Choroid plexus epithelial cell (primary cell): ENCODE measurements around the gene GALNT7.
A peak's percentile ranks its signal among the peaks of the same experiment; 100 is the strongest.

Experiments
- DNase-seq: peaks from one replicate; pipeline ENCODE4 v3.0.0-alpha.2; 2010; ENCODE audit warnings: low read depth
- H3K4me3 ChIP-seq: 2 replicates; pipeline ENCODE4 v1.5.1; 2011; ENCODE audit warnings: low read depth, mild to moderate bottlenecking, control low read depth, low read length, moderate library complexity
- TF ChIP-seq, protein P1 (sequence below): conservative IDR thresholded peaks from 2 replicates; pipeline ENCODE4 v1.5.1; 2011; ENCODE audit warnings: low read depth, mild to moderate bottlenecking, control low read depth, inconsistent platforms, low read length, moderate library complexity

The GALNT7 gene

DNA sequence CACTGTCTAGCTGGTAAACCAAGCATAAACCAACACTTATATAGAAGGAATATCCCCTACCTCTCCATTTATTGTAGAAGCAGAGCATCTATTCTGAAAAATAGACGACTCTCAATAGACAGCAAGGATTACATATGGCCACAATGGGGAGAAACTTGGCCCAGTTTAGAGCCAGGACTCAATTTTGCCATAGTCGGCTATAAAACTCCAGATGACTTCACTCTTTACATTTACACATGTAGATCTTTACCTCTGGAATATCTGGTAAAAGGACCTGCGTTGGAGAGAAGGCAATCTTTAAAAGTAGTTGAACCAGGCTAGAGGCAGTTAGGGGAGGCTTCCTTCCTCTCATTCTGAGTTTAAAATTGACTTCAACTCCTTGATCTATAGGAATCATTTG lies 88.2 kb downstream of the GALNT7 start:
- H3K4me3 ChIP-seq, result no peak overlapping the region
- DNase-seq, result no peak
- TF ChIP-seq, protein P1, sequence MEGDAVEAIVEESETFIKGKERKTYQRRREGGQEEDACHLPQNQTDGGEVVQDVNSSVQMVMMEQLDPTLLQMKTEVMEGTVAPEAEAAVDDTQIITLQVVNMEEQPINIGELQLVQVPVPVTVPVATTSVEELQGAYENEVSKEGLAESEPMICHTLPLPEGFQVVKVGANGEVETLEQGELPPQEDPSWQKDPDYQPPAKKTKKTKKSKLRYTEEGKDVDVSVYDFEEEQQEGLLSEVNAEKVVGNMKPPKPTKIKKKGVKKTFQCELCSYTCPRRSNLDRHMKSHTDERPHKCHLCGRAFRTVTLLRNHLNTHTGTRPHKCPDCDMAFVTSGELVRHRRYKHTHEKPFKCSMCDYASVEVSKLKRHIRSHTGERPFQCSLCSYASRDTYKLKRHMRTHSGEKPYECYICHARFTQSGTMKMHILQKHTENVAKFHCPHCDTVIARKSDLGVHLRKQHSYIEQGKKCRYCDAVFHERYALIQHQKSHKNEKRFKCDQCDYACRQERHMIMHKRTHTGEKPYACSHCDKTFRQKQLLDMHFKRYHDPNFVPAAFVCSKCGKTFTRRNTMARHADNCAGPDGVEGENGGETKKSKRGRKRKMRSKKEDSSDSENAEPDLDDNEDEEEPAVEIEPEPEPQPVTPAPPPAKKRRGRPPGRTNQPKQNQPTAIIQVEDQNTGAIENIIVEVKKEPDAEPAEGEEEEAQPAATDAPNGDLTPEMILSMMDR, result no peak

DNA sequence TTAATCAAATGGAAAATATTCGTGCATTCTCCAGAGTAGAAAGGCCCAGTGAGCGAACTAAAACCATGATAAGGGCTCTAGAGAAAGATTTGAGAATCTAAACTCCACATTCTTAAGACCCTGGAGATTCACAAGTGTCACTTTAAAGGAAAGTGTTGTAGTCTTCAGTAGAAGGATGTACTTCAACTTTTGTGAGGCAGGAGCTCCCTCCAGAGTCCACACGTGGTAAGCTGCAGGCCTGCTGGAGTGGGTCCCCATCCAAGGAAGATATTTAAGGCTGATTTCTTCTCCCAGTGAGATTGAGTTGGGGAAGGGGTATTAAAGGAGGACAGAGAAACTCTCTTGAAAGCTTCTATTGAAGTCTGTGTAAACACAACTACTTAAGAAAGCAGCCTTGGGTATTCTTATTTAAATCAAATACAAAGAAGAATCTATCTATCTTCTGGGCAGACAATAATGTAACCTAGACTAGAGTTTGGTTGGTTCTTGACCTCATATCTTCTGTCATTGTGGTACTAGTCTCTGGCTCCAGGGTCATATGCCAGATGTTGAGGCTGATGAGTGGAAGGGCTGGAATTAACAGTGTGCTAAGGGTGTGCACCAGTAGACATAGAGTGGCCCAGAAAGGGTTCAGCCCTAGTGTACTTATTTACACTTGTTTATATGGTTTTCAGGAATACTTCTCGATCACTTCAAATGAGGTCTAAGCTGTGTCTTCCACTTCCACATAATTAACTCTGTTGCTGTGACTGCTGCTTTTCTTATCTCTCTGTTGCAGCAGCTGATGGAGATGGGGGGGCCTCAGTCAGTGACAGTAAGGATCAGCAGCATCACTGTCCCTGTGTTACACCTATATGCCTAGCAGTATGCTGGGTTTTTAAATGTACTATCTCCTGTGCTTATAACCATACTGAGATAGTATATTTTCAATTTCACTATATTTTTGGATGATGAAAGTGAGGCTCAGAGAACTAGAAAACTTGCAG lies 89.4 kb downstream of the GALNT7 start:
- H3K4me3 ChIP-seq, result no peak overlapping the region
- TF ChIP-seq, protein P1, result peak; percentile 97
- peak; percentile 88 for DNase-seq

DNA sequence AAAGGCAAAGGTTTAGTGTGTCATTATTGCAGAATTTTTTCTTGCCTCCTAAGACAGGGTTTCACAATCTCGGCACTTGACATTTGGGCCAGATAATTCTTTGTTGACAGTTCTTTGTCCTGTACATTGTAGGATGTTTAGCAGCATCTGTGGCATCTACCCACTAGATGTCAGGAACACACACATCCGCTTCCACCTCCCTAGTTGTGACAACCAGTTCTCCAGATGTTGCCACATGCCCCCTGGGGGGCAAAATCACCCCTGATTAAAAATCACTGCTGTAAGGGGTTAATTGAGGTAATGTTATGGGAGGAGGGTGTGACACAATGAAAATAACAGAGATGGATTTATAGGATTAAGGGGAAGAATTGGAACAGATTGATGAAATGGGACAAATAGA lies 90.3 kb downstream of the GALNT7 start:
- TF ChIP-seq, protein P1, result no peak
- no peak for DNase-seq
- H3K4me3 ChIP-seq, result no peak overlapping the region

DNA sequence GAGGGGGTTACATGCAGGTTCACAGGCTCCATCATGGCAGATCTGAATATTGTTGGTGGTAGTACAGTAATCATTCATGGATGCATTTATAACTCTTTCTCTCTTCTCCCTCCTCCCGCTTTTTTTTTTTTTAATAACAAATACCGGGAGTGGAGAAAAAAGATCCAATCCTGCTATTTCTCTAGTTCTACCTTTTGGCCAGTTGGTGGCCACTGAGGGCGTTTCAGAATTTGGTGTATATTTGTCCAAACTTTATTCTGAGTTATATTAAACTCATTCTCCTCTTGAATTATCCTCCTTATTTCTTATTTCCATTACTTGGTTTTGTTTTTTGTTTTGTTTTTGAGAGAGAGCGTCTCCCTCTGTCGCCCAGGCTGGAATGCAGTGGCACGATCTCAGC lies 90.7 kb downstream of the GALNT7 start:
- DNase-seq, result no peak
- no peak overlapping the region for H3K4me3 ChIP-seq
- TF ChIP-seq, protein P1, result peak; percentile 45

DNA sequence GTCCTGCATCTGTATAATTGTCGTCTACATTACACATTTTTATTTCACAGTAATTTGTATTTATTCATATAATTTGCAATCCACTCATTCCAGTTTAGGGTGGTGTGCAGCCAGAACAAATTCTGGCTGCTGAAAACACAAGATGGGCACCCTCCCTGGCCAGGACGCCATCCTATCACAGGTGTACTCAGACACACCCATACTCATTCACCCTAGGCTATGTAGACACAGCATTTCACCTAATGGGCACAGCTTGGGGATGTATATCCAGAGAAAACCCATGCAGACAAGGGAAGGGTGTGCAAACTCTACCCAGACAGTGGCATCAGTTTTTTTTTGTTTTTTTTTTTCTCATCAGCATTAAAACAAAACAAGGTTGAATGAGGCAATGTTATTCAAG lies 92.4 kb downstream of the GALNT7 start:
- DNase-seq, result no peak
- TF ChIP-seq, protein P1, result no peak
- H3K4me3 ChIP-seq, result no peak overlapping the region

DNA sequence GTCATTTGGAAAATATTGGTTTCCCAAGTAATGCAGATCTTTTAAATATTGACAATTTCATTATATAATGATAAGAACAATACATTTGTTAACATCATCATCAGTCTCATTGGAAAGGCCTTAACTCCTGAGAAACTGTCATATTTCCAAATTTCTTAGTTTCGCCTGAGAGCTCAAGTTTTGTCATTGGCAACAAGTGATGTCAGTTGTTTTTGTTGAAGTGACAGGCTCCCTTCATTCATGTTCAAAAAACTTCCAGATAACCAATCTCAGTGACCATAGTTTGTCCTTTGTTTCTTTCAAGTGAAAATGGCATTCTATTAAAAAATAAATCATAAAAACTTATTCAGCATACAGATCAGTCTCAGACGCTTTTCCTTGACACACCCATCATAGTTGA lies 93.8 kb downstream of the GALNT7 start:
- no peak overlapping the region for H3K4me3 ChIP-seq
- TF ChIP-seq, protein P1, result no peak
- DNase-seq, result no peak

DNA sequence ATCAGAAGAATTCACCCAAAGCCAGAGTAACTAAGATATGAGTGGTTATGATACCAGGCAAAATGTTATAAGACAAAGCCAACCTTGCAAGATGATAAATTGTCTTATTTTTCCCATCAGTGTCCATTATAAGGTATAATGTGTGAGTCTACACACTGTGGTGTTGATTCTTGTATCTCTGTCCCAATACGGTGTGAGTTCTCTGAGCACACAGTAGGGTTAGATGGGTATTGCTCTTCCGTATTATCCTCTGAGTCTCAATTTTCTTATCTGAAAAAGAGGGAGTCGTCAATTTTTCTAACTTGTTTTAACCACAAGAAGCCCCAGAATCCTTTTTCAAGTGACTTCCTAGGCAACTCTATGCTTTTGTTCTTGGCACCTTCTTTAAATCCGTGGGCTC lies 95.6 kb downstream of the GALNT7 start:
- TF ChIP-seq, protein P1, result no peak
- no peak for DNase-seq
- H3K4me3 ChIP-seq, result no peak overlapping the region
